A673 (cell line): ENCODE results near the gene INMT. TPM values are rescaled to one million over a fixed set of nuclear protein-coding genes. Genes with fewer than 3 reads are reported as not detected.

ENCODE experiments used
- BruUV-seq: library from RNA; stranded (reverse); fragments of 400-500 nt; replicated peaks from 2 replicates; lab custom pipeline; 2021; lab: Mats Ljungman, UMichigan
- CTCF ChIA-PET: fragments of 300-600 bp; sonication (Branson Sonifier 250); formaldehyde crosslinking; loops from one replicate; lab custom pipeline; 2022; ENCODE audit warnings: antibody characterized with exemption; lab: Charles Lee
- POLR2A ChIA-PET: fragments of 300-600 bp; sonication (Branson Sonifier 250); formaldehyde crosslinking; loops from one replicate; lab custom pipeline; 2022; ENCODE audit warnings: antibody characterized with exemption; ENCODE audit not compliant: low non-redundant PET; lab: Charles Lee
- DNase-seq: peaks from one replicate; pipeline ENCODE4 v3.0.0-alpha.2; 2015; ENCODE audit warnings: low spot score
- H3K27ac ChIP-seq: fragments of 200-600 bp; sonication (generic); 2 replicates; pipeline ENCODE4 v1.5.1; 2016; ENCODE audit warnings: mixed run types, low read depth, mild to moderate bottlenecking, mixed read lengths, antibody characterized with exemption, low read length; ENCODE audit not compliant: poor library complexity, severe bottlenecking
- H3K27me3 ChIP-seq: fragments of 200-600 bp; sonication (generic); replicated peaks from 2 replicates; pipeline ENCODE4 v1.6.1; 2017; ENCODE audit warnings: mixed run types, low read depth, mild to moderate bottlenecking, mixed read lengths, antibody characterized with exemption, low read length; ENCODE audit not compliant: insufficient read depth, poor library complexity
- H3K36me3 ChIP-seq: fragments of 200-600 bp; sonication (generic); 2 replicates; pipeline ENCODE4 v1.6.1; 2016; ENCODE audit warnings: mixed run types, mild to moderate bottlenecking, mixed read lengths, antibody characterized with exemption, low read length; ENCODE audit not compliant: insufficient read depth, poor library complexity, severe bottlenecking
- H3K4me1 ChIP-seq: fragments of 200-600 bp; sonication (generic); 2 replicates; pipeline ENCODE4 v1.6.1; 2017; ENCODE audit warnings: mixed run types, mild to moderate bottlenecking, mixed read lengths, antibody characterized with exemption, low read length; ENCODE audit not compliant: insufficient read depth, poor library complexity, severe bottlenecking
- H3K4me3 ChIP-seq: fragments of 200-600 bp; sonication (generic); 2 replicates; pipeline ENCODE4 v1.5.1; 2016; ENCODE audit warnings: low read depth, mixed run types, mild to moderate bottlenecking, mixed read lengths, low read length; ENCODE audit not compliant: poor library complexity, severe bottlenecking
- H3K9me3 ChIP-seq: fragments of 200-600 bp; sonication (generic); 2 replicates; pipeline ENCODE4 v1.6.1; 2016; ENCODE audit warnings: mixed run types, low read depth, mild to moderate bottlenecking, mixed read lengths, antibody characterized with exemption, low read length; ENCODE audit not compliant: poor library complexity, severe bottlenecking
- EZH2 ChIP-seq: fragments of 200-600 bp; sonication (generic); IDR thresholded peaks from 2 replicates; pipeline ENCODE4 v1.6.1; 2017; ENCODE audit warnings: borderline replicate concordance, low read depth, mild to moderate bottlenecking, mixed read lengths, antibody characterized with exemption, low read length; ENCODE audit not compliant: poor library complexity, severe bottlenecking
- intact Hi-C: fragments of 100-400 bp; cut with micrococcal nuclease; formaldehyde crosslinking; loops from one replicate; pipeline ENCODE4 v1.10.0; 2022; ENCODE audit not compliant: unreplicated experiment
- total RNA-seq: library from RNA; stranded (reverse); gene quantifications from 2 replicates; pipeline ENCODE4 v1.2.3, GENCODE V29; 2021
- TF ChIP-seq, protein P1 (sequence below): fragments of 300-800, 200-600 bp; sonication (generic); conservative IDR thresholded peaks from 2 replicates; pipeline ENCODE4 v1.5.1; 2017; ENCODE audit warnings: low read depth, mild to moderate bottlenecking, antibody characterized with exemption, low read length, moderate library complexity, mixed read lengths

INMT gene
- total RNA-seq, 1 experiment from 2014 or later = 0.17 TPM

DNA sequence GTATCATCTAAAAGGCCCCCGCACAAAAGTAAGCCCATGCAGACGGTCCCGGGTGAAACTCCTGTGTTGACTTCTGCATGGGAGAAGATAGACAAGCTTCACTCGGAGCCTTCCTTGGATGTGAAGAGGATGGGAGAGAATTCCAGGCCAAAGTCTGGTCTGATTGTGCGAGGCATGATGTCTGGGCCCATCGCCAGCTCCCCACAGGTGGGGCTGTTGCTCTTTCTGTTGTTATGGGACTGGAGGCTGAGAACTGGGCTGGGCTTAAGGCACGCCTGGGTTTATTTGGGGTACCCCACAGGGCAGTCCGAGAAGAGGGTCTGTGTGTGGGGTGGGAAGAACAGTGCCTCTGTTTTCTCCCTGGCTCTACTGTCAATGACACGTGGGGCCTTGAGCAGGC, 33.9 kb downstream of the INMT start:
- Histone ChIP-seq H3K4me1 (no peaks in the 10 kb centered on the region), H3K27me3 (no peaks in the 10 kb centered on the region), H3K27ac (no peak overlapping the region), H3K36me3 (no peaks in the 10 kb centered on the region), H3K9me3 (no peaks in the 10 kb centered on the region), H3K4me3 (no peak overlapping the region)
- no peak for TF ChIP-seq EZH2
- TF ChIP-seq, protein P1, sequence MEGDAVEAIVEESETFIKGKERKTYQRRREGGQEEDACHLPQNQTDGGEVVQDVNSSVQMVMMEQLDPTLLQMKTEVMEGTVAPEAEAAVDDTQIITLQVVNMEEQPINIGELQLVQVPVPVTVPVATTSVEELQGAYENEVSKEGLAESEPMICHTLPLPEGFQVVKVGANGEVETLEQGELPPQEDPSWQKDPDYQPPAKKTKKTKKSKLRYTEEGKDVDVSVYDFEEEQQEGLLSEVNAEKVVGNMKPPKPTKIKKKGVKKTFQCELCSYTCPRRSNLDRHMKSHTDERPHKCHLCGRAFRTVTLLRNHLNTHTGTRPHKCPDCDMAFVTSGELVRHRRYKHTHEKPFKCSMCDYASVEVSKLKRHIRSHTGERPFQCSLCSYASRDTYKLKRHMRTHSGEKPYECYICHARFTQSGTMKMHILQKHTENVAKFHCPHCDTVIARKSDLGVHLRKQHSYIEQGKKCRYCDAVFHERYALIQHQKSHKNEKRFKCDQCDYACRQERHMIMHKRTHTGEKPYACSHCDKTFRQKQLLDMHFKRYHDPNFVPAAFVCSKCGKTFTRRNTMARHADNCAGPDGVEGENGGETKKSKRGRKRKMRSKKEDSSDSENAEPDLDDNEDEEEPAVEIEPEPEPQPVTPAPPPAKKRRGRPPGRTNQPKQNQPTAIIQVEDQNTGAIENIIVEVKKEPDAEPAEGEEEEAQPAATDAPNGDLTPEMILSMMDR = no peak
- ChIA-PET CTCF (no interaction called here), POLR2A (no interaction called here)
- no peak for DNase-seq
- BruUV-seq = no TSS peak
- intact Hi-C loops = no loop called here

DNA sequence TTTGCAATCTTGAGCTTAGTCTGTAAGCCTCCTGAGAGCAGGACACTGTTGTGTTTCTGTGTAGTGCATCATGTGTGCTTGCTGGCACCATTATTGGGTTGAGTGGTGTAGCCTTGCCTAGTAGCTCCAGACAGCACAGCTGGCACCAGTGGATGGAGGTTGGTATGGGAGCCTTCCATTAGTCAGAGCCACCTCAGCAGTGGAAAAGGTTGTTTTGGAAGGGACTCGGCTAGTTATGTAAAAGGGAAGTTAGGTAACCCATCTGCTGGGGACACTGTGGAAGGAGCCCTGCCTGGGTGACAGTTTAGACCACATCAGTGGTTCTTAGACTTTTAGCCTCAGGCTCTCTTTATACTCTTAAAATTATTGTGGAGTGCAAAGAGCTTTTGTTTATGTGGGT, 35.6 kb downstream of the INMT start:
- no peaks in the 10 kb centered on the region for H3K27me3 ChIP-seq
- no peaks in the 10 kb centered on the region for H3K9me3 ChIP-seq
- H3K4me3 ChIP-seq = no peak overlapping the region
- ChIA-PET POLR2A (no interaction called here), CTCF (no interaction called here)
- BruUV-seq = no TSS peak
- no peaks in the 10 kb centered on the region for H3K36me3 ChIP-seq
- intact Hi-C loops = no loop called here
- DNase-seq = no peak
- H3K27ac ChIP-seq = no peak overlapping the region
- no peaks in the 10 kb centered on the region for H3K4me1 ChIP-seq
- no peak for TF ChIP-seq EZH2
- TF ChIP-seq, protein P1 = no peak

DNA sequence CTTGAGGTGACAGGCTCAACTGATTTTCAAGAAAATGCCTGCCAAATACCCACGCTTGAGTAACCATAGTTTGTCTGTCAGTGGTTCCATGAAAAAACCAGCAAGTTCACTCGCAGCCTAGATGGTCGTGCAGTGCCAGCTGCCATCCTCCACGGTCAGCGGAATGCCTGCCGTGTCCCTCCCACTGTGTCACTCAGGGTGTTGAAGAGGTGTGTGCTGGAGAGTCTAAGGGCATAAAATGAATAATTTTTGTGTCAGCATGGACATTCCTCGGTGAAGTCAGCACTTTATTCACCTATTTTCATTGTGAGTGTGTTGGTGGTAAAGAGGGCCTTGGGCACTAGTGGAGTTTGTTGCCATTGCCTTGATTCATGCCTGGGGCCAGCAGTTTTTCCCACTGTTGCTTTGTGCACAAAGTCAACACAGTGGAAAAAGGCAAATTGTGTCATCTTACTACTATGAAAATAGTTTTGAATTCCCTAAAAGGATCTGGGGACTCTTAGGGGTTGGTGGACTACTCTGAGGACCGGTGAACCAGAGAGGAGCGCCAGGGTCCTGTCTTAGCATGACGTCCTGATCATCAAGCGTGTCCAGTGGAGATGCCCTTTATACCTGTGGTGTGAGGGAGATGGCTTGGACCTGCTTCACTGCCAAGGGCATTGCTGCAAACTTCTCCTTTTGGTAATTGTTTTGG, 36.9 kb downstream of the INMT start:
- no peak overlapping the region for H3K27ac ChIP-seq
- ChIA-PET CTCF (no interaction called here), POLR2A (no interaction called here)
- H3K36me3 ChIP-seq = peaks cover 5% of the 10 kb centered on the region
- intact Hi-C loops = no loop called here
- no peaks in the 10 kb centered on the region for H3K4me1 ChIP-seq
- H3K9me3 ChIP-seq = no peaks in the 10 kb centered on the region
- BruUV-seq = no TSS peak
- H3K4me3 ChIP-seq = no peak overlapping the region
- no peak for TF ChIP-seq EZH2
- TF ChIP-seq, protein P1 = no peak
- H3K27me3 ChIP-seq = no peaks in the 10 kb centered on the region
- no peak for DNase-seq
